HG02973 (cell line): Measurements from ENCODE around the gene SPAG4.

Experiments used
- ATAC-seq: cut with Tn5 transposase; IDR thresholded peaks from one replicate; pipeline ENCODE4 v1.9.1; 2021; ENCODE audit warnings: moderate library complexity; ENCODE audit not compliant: unreplicated experiment

SPAG4 gene

GRCh38 chr20:35615667-35616464, at the start of gene SPAG4:
Gene SPAG4 (plus strand): TSS chr20:35615829. CDS start chr20:35616004, 175 bp downstream.
- ATAC-seq: peak; percentile 76

DNA sequence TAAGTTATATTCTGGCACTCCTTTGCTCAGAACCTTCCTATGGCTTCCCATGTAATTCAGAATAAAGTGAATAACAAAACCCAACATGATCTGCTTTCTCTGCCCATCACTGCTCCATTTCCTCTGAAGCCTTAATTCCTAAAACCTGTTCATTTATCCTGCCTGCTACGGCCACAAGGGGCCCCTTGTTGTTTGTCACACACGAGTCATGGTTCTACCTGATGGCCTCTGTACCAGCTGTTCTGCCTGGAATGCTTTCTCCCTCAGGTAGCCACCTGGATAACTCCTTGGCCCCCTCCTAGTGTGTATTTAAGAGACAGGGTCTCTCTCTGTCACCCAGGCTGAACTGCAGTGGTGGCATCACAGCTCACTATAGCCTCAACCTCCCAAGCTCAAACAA, 47.0 kb upstream of the SPAG4 start:
- ATAC-seq: no peak

DNA sequence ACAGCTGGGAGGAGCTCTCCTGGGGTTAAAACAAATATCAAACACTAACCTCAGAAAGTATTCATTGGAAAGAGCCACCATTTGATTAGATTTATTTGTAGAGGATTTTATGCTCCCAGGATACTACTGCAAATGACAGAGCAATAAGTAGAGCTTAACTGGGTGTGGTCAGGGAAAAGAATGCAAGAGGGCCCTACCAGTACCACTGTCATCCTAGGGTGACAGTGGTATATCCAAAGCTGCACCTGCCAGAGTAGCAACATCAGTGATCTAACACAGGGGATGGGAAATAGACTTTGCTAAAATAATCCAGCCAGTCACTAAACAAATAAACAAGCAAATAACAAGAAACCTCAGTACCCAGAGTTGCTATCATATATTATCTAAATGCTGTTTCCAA, 44.1 kb upstream of the SPAG4 start:
- ATAC-seq: no peak

DNA sequence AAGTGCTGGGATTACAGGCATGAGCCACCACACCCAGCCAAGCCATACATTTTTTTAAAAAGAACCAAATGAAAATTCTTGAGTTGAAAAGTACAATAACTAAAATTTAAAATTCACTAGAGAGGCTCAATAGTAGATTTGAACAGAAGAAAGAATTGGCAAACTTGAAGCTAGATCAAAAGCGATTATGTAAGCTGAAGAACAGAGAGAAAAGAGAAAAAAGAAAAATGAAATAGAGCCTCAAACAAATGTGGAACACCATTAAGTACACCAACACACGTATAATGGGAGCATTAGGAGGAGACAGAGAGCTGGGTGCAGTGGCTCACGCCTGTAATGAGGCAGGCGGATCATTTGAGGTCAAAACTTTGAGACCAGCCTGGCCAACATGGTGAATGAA, 42.8 kb upstream of the SPAG4 start:
- no peak for ATAC-seq

DNA sequence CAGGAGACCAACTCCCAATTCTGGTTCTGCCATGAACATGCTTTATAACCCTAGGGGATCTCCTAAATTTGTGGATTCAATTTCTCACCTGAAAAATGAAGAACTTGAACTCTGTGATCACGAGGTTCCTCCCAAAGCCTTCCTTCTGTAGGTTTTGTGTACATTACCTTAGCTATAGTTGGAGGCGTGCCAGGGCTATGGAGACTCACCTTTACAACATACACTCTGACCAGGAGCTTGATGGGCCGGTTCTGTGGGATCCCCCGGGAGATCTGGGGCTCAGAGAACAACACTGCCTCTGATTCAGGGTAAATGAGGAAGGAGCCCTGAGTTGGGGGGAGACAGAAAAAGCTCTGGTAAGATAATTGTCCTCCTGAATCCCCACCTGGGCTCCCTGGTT, 39.7 kb upstream of the SPAG4 start:
- no peak for ATAC-seq

GRCh38 chr20:35576816-35577215, 38.8 kb upstream of the SPAG4 start:
- no peak for ATAC-seq

DNA sequence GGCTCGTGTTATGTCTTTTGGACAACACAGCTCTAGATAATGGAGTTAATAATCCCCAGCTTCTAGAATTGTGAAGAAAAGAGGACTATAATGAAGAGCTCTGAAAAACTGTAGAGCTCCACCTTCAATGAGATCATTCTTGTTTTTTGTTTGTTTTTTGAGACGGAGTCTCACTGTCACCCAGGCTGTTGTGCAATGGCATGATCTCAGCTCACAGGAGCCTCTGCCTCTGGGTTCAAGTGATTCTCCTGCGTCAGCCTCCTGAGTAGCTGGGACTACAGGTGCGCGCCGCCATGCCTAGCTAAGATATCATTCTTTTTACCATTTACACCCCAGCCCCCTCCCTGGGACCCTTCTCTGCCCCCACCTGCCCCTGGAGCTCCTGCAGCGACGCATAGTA, 37.2 kb upstream of the SPAG4 start:
- ATAC-seq: no peak

DNA sequence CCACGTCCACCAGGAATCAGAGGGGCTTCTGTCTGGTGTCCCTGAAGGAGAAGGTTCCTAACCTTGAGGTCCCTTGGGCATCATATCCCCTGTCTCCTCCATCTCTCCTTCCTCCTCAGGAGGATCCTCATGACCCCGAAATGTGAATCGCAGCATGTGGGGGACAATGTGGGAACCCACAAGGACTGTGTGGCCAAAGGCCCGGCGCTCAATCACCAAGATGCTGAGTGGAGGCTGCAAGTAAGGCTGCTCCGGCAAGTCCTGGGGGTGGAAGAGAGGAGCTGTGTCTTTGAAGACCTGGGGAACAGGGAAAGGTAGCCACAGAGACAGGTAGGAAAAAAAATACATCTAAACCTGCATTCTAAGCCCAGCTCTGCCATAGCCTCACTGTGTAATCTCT, 36.4 kb upstream of the SPAG4 start:
- ATAC-seq: no peak

- ATAC-seq: no peak
These were observed 33.5 kb upstream of the SPAG4 start for GRCh38 chr20:35582131-35582530.

DNA sequence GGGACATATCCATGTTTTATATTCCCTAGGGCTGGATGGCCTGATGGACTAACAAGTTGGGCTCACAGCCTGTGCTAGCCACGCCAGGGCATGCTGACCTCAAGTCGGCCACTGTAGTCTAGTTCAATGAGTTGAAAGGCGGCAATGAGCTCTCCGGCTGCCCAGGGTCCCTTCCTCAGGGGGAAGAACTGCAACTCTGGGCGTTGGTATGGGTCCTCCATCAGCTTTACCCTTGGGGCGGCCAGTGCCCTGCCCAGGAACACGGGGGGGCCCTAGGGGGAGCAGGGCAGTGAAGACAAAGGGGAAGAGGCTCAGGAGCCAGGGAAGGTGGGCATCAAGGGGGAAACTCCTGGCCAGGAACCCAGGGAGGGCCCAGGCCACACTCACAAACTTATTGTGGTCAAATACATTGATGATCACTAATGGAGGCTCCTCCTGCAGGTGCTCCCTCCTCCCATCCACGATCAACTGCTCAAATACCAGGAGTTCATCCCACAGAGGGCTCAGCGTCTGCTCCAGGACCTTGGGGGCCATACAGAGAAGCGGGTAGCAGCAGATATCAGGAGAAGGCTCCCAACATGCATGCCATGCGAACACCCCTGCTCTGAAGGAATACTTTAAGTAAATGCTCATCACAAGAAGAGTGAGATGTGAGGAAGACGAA, 32.8 kb upstream of the SPAG4 start:
- no peak for ATAC-seq

- ATAC-seq: no peak
These were observed 31.7 kb upstream of the SPAG4 start for GRCh38 chr20:35583636-35584560.

- ATAC-seq: no peak
These were observed 28.7 kb upstream of the SPAG4 start for GRCh38 chr20:35586751-35587425.

DNA sequence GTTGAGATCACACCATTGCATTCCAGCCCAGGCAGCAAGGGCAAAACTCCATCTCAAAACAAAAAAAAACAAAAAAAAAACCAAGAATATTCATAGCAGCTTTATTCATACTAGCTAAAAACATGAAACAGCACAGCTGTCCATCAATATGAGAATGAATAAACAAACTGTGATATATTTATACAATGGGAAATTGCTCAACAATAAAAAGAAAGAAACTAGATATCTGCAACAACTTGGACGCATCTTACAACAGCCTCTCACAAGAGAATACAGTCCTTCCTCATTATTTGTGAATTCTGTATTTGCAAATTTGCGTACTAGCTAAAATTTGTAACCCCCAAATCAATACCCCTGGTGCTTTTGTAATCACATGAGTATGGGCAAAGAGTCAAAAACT, 28.2 kb upstream of the SPAG4 start:
- no peak for ATAC-seq

DNA sequence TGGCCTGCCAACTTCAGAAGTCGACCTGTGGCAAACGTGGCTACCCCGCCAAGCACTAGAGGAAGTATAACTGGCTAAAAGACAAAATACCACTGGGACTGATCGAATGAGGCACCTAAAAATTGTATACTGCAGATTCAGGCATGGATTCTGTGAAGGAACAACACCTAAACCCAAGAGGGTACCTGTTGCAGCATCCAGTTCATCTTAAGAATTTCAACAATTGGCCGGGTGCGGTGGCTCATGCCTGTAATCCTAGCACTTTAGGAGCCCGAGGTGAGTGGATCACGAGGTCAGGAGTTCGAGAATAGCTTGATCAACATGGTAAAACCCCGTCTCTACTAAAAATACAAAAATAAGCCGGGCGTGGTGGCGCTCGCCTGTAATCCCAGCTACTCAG, 27.2 kb upstream of the SPAG4 start:
- ATAC-seq: no peak

DNA sequence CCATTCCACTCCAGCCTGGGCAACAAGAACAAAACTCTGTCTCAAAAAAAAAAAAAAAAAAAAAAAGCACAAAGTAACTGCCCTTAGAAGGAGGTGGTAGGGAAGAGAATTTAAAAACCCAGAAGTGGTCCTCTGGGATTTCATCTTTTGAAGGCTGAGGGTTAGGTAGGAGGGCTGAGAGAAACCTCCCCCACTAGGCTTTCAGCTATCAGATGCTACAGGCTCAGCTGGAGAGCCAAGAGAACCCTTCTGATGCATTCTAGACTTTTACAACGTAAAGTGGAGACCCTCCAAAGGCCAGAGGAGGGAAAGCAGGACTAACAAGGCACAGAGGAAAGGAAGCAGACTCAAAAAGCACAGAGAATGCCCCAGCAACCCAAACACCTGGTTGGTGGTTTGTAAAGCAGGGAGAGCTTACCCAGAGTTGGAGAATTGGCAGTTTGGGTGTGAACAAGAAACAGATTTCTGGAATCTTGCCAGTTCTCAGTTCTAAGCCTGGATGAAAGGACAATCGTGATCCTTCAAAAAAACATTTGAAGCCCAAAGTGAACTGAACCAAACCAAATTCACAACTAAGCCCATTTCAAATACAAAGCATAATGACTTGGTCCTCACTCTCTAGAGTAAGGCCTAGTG, 23.2 kb upstream of the SPAG4 start:
- ATAC-seq: no peak

DNA sequence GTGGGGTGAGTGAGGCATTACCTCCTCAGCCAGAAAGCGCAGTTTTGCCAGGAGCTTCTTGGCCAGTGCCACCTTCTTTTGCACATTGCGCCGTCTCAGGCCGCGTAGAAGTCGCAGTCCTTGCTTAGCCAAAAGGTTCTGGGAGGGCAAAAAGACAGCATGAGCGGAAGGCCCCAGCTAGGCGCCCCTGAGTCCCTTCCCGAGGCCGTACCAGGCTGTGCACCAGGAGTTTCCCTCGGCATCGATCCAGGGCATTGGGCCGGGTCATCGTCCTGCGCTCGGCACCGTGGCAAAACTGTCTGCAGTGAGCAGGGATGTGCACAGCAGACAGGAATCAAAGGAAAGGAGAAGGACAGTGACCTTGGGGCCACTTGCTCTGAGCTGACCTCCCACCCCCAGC, 20.2 kb upstream of the SPAG4 start:
- no peak for ATAC-seq

DNA sequence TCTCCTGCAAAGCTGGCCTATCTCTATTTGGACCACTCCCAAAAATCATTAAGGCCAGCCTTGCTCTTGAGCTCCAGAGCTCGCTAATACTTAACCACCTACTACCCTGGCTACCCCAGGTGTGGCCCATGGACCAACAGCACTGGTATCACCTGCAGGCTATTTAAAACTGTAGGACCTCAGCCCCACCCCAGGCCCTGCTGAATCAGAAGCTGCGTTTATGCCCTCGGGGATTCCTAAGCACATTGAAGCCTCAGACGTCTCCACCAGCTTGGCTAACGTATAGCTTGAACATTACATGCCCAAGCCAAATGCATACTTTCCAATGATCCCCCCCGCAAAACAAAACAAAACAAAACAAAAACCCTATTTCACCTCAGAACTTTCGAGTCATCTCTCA, 19.7 kb upstream of the SPAG4 start:
- ATAC-seq: no peak

GRCh38 chr20:35597186-35597585, 18.4 kb upstream of the SPAG4 start:
- ATAC-seq: no peak

GRCh38 chr20:35598476-35598875, 17.2 kb upstream of the SPAG4 start:
- no peak for ATAC-seq
